ENCODE measurements around the gene MPP1. TPM values are rescaled to one million over a fixed set of nuclear protein-coding genes. Genes with fewer than 3 reads are reported as not detected.

MPP1 gene
- total and polyA plus RNA-seq, 9 of the 15 experiments (the other 6 are each of a cell fraction or from before 2014, with no cell fraction given), result 227 to 395 (median 283) TPM

DNA sequence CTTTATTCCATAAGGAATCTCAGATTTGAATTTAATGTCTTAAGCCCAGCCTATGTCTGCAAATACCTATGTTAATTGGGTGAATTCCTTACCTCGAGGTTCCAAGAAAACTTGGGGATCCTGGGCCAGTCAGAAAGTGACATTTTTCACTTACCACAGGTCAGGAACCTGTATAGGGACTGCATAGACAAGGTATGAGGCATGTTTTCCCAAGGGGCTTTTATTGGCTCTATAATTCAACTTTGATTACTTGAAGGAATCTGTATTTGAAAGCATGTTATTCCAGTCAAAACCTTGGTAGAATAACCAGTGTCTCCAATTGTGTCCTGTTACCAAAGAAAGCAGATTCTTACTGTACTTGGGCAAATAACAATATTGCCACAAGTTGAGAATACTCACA lies 8.5 kb upstream of the MPP1 start:
- Histone ChIP-seq H3K36me3 (ENCODE audit: control insufficient read depth, insufficient read depth, low read length) (no peaks in the 10 kb centered on the region), H3K79me2 (ENCODE audit: control insufficient read depth, insufficient read depth, low read length) (peaks cover 9% of the 10 kb centered on the region; the same call in 1 of the 3 replicates), H2AFZ (ENCODE audit: low read depth, low read length) (0 out of 2 replicates have a peak overlapping the region, but pooled peaks have one; percentile 8), H3K9me1 (ENCODE audit: control insufficient read depth, insufficient read depth, low read length) (no peaks in the 10 kb centered on the region), H3K9ac (ENCODE audit: insufficient read depth in 1 of 2, low read depth in 2 of 2, low read length in 2 of 2) (0 out of 4 replicates have a peak overlapping the region, but pooled peaks of 1 of the 2 experiments have one; percentile 6), H3K27me3 (ENCODE audit: control insufficient read depth in 2 of 2, insufficient read depth in 2 of 2, low read length in 2 of 2) (no peaks in the 10 kb centered on the region), H3K27ac (ENCODE audit: extremely low read depth, low read depth, low read length) (no peak overlapping the region), H3K4me3 (no peak overlapping the region), H3K4me1 (replicated peaks in 1 of 2; ENCODE audit: control insufficient read depth in 2 of 2, insufficient read depth in 2 of 2, low read length in 2 of 2) (peaks cover 8 to 25% of the 10 kb centered on the region in 2 experiments), H4K20me1 (replicated peaks; ENCODE audit: control insufficient read depth, insufficient read depth, low read length) (no peaks in the 10 kb centered on the region), H3K4me2 (ENCODE audit: insufficient read depth, low read length) (no peak overlapping the region), H3K9me3 (replicated peaks; ENCODE audit: control insufficient read depth, insufficient read depth, low read depth, low read length) (no peaks in the 10 kb centered on the region)
- ATAC-seq, result no peak
- BruUV-seq (replicated peaks), result no TSS peak
- 0% methylated on average over 1 of the region's 1 CpG for WGBS (ENCODE audit: insufficient coverage, low coverage, missing lambda C conversion rate)
- TF ChIP-seq, protein P1, sequence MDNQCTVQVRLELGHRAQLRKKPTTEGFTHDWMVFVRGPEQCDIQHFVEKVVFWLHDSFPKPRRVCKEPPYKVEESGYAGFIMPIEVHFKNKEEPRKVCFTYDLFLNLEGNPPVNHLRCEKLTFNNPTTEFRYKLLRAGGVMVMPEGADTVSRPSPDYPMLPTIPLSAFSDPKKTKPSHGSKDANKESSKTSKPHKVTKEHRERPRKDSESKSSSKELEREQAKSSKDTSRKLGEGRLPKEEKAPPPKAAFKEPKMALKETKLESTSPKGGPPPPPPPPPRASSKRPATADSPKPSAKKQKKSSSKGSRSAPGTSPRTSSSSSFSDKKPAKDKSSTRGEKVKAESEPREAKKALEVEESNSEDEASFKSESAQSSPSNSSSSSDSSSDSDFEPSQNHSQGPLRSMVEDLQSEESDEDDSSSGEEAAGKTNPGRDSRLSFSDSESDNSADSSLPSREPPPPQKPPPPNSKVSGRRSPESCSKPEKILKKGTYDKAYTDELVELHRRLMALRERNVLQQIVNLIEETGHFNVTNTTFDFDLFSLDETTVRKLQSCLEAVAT (IDR thresholded peaks at IDR 0.05), result no peak
- TF ChIP-seq ZSCAN29 (IDR thresholded peaks at IDR 0.05) (peak; percentile 90), ZNF184 (CRISPR knock-in tag; IDR thresholded peaks at IDR 0.05) (no peak), ZNF134 (CRISPR knock-in tag; conservative IDR thresholded peaks at IDR 0.05) (no peak), FOXK2 (conservative IDR thresholded peaks at IDR 0.05 in 1 of 2, IDR thresholded peaks at IDR 0.05 in 1 of 2; ENCODE audit: low read depth in 2 of 2) (no peak), ILF3 (IDR thresholded peaks at IDR 0.05; ENCODE audit: borderline replicate concordance) (no peak)
- no peak for FAIRE-seq
- intact Hi-C loops (cut with micrococcal nuclease) (no loop called here), in situ Hi-C loops (cut with MboI) (no loop called here)
- ChIA-PET CTCF (ENCODE audit: low intra/inter-chr PET ratio) (no interaction called here), POLR2A (interaction anchor here (1.2 to 1.5 kb wide), 2 partner anchors 9 to 34 kb away, joined by 4 to 5 read pairs; partner anchors contain the start of gene MPP1)
- no peak for DNase-seq (ENCODE audit: extremely low read depth in 1 of 4, low spot score in 3 of 4)
